ENCODE data around the gene DNAJC27.

Gene DNAJC27

DNA sequence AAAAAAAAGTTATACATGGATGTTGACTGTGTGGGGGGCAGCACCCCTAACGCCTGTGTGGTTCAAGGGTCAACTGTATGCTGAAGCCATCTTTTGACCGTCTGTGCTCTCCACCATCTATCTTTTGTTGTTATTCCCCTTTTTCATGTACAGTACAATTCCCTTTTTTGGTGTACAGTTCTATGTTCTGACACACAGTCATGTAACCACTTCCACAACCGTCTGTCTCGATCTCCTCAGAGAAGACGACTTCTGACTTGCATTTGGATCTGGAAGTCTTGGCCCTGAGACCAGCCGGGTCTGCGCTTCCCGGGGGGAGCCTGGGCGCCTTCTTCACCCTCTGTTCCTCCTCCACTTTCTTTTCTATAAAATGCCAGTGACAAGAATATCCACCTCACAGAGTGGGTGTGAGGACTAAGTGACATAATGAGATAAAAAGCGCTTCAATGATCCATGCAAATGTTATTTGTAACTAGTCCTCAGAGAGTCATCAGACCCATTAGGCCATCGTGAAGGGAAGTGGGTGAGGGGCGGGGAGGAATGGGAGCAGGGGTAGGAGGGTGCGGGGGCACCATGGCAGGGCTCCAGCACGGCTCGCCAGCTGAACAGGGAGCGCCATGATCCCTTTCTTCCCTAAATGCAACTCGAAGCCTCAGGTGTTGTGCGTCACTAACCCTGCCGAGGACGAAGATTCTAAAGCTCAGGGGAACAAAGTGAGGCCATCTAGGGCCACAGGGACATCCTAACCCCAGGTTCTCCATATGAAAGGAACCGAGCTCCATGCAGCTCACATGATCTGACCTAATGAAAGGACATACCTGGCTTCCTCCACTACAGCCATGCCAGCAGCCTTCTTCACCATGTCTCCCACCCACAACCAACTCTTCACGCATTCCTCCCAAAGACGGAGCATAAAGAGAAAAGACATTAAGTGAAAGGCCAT is 68.3 kb downstream of the DNAJC27 start:
- DNase-seq = no peak

DNA sequence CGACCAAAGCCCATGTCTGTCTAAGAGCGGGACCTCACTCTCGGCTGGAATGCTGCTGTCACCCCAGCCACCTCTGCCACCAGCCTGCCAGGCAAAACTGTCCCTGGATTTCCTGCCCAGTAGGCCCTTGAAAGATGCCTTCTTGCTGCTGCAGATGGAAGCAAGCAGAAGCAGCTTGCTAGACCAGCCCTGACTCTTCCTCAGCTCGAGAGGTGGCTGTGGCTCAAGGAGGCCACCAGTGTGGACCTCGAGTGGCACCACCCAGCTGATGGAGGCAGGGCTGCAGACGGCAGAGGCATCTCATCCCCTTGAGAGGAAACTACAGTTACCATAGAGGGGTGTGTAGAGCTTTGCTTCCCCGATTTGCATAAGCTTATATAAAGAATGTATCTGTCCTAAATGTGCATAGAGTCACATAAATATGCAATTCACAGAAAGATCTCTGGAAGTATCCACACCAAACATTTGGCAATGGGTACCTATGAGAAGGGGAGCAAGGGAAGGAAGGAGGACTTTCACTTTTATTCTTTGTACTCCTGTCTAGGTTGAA is 72.3 kb downstream of the DNAJC27 start:
- DNase-seq = no peak

DNA sequence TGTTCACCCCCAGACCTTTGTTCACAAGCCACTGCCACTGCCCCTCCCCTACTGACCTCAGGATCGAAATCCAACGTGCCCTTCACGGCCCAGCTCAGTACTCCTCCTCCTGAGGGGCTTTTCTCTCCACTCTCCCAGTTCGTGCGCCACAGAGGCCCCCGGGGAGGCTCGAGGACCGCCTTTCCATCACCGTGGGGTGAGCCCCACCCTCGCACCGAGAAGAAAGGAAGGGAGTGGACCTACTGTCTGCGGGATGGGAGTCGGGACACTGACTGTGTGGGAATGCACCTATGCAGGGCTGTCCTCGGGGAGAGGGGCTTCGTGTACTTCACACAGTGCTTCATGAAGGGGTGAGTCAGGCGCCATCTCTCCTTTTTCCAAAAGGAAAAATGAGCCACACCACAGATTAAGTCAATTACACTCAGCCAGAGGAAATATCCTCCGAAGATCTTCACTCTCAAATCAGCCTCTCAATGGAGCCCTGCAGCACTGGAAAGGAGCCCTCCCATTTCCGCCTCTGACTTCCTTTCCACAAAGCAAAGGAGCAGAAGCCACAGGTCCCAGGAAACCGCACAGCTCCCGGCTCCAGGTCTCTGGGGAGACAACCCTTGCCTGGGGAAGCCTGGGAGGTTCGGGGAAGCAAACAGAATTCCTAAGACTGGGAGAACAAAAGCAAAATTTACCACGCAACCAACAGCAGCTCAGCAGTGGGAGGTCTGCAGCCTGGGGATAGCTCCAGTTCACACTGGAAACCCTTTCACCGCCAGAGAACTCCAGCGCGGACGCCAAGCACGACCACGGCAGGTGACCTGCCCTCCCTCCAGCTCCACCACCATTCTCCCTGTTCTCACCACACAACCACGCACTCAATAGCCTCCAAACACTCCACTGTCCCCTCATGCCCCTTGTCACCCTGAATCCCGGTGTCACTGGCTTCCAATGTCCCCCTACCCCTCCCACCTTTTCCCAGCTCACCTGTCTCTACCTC is 73.3 kb downstream of the DNAJC27 start:
- DNase-seq = no peak

DNA sequence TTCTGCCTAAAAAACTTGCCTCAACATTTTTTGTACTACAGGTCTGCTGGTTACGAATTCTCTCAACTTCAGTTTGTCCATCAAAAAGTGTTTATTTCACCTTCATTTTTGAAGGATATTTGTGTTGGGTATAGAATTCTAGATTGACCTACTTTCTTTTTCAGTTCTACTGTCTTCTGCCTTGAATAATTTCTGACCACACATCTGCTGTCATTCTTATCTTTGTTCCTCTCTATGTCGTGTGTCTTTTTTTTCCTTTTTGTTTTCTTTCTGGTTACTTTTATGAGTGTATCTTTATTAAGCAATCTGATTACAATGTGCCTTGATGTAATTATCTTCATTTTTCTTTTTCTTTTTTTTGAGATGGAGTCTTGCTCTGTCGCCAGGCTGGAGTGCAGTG is 77.0 kb downstream of the DNAJC27 start:
- no peak for DNase-seq

DNA sequence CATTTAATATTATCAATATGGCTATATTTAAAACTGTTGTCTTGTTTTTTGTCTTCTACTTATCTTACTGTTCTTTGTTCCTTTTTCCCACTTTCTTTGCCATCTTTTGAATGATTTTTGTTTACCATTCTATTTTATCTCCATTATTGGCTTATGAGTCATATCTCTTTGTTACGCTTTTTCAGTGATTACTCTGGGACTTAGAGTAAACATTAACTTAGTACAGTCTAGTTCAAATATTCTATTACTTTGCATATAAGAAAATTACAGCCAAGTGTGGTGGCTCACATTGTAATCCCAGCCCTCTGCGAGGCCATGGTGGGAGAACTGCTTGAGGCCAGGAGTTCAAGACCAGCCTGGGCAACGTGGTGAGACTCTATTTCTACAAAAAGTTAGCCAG is 77.8 kb downstream of the DNAJC27 start:
- DNase-seq = no peak

Data from NCI-H446 (cell line).